Activated naive CD4-positive, alpha-beta T cell (primary cell): ENCODE results near the gene ACAD10.
"Not testable (repeated sequence)": the region's sequence is repeated elsewhere in the genome, so short reads cannot be mapped to it uniquely, and the experiment has no call there.

Experiments
- DNase-seq, 4 experiments: peaks; one replicate each; lab custom pipeline; 2025; lab: John Stamatoyannopoulos, UW

ACAD10 gene

DNA sequence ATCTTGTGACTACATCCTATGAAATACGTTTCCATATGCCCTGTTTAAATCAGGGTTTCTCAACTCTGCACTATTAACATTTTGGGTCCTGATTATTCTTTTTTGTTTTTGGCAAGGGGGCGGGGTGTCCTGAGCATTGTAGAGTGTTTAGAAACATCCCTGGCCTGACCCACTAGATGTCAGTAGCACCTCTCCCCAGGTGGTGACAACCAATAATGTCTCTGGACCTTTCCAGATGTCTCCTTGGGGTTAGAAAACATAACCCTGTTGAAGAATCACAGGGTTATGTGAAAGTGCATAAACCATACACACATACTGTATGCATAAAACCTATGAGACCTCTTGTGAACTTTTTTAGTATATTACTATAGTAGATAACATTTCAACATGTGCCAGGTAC is 1.4 kb downstream of the ACAD10 start:
- DNase-seq: no peak

DNA sequence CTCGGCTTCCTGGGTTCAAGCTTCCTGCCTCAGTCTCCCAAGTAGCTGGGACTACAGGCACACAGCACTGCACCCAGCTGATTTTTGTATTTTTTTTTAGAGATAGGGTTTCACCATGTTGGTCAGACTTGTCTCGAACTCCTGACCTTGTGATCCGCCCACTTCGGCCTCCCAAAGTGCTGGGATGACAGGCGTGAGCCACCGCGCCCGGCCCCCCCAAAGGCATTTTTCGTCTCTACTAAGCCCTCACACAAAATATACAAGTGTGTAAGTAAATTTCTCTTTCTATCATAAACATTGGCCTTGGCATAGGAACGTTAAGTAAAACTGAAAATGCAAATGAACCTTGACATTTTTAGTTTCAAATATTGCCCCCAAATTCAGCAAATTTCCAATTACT is 2.1 kb downstream of the ACAD10 start:
- DNase-seq: no peak

DNA sequence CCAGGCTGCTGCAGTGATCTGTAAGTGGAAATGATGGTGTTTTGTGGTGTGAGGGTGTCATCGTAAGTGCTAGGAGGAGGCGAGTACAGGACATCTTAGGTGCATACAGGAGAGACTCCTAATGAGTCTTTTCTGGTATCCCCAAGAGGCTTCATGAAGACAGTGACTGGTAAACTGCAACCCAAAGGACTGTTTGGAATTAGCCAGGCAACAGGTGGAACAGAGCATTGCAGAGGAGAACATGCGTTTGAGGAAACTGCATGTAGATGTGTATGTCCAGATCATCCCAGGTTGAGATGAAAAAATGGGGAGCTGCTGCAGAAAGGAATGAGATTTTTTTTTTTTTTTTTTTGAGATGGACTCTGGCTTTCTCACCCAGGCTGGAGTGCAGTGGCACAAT is 5.4 kb downstream of the ACAD10 start:
- no peak for DNase-seq

DNA sequence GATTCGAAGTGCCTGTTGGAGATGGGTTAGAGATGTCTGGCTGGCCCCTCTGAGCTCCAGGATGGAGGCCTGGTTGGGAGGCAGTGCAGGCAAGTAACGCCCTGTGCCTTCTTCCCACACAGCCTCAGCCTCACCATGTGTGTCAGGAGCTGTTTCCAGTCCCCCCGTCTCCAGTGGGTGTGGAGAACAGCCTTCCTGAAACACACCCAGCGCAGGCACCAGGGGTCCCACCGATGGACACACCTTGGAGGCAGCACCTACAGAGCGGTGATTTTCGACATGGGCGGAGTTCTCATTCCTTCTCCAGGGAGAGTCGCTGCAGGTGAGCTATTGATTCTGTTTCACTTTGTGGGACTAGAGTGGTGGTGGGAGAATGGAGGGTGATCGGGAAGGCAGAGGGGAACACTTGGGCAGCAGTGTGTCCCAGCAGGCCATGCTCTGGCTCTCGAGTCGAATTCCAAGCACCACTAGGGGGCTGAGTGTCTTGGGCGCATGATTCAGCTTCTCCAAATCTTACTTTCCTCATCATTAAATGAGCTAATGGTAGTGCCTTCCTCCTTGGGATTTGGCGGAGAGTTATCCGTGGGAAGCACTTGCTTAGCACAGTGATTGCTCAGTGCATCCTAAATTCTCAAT is 6.8 kb downstream of the ACAD10 start:
- no peak for DNase-seq

DNA sequence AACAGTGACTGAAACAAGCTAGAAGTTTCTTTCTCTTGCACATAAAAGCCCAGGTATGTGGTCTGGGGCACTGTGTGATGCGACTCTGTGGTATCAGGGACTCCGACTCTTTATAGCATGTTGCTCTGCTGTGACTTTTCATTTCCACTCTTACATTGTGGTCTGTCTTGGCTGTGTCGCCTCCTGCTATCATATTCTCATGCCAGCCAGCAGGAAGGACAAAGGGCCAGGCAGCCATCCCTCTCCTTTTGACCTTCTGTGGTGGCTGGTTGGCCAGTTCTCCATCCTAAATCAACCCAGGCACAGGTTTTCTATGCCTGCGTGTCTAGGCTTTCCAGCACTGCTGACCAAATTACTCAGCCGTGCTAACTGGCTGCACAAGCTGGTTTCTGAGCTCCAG is 8.0 kb downstream of the ACAD10 start:
- DNase-seq: no peak

DNA sequence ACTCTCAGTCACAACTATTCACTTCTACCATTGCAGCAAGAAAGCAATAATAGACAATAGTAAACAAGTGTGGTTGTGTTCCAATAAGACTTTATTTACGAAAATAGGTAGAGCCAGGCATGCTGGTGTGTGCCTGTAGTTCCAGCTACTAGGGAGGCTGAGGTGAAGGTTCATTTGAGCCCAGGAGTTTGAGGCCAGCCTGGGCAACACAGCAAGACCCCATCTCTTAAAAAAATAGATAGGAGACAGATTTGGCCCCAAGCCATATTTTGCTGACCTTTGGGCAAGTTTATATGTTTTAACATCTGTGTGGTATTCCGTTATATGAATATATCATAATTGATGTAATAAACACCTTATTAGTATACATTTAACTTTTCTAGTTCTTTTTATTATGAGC is 14.1 kb downstream of the ACAD10 start:
- DNase-seq: no peak

DNA sequence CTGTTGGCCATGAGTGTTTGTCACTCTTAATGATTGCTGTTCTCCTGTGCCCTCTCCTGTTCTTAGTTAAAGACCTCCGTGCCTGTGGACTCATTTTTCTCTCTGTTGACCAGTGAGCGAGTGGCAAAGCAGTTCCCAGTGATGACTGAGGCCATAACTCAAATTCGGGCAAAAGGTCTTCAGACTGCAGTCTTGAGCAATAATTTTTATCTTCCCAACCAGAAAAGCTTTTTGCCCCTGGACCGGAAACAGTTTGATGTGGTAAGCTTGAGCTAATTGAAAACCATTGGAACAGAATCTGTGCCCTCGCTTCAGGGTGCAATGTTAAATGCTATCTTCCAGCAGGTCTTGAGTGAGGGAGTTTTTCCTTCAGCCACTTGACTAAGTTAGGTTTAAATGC is 19.8 kb downstream of the ACAD10 start:
- no peak for DNase-seq

DNA sequence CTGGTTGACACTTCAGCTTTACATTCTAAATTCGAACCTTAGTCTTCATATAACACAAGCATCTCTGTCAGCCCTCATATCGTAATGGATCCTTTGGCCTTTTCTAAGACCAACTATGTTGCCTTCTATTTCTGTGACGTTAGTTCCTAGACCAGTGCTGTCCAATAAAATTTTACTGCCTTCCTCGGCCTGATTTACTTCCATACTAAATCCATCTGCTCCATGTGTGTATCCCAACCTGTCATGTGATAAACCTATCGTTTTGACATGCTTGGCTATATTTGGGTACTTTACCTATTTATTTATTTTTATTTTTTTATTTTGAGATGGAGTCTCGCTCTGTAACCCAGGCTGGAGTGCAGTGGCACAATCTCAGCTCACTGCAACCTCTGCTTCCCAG is 20.3 kb downstream of the ACAD10 start:
- no peak for DNase-seq

DNA sequence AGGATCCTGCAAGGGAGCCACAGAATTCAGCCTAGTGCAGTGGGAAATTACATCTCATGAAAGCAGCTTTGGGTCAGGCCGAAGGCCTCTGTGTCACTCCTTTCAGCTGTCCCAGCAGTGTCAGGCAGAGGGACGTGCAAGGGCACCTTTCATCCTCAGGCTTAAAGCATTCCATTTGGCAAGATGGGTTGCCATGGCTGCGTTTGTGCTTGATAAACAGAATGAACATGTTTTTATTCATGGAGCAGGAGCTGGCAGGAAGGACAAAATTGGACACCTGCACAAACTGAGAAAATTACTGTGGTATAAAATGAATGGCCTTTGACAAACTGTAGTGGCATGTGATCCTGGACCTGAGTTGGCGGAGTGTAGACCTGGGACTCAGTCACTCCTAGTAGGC is 29.4 kb downstream of the ACAD10 start:
- no peak for DNase-seq

DNA sequence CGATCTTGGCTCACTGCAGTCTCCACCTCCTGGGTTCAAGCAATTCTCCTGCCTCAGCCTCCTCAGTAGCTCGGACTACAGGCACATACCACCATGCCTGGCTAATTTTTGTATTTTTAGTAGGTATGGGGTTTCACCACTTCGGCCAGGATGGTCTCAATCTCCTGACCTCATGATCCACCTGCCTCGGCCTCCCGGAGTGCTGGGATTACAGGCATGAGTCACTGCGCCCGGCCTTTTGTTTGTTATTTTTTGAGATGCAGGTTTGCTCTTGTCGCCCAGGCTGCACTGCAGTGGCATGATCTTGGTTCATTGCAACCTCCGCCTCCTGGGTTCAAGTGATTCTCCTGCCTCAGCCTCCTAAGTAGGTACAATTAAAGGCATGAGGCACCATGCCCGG is 33.5 kb downstream of the ACAD10 start:
- DNase-seq: not testable (repeated sequence)

DNA sequence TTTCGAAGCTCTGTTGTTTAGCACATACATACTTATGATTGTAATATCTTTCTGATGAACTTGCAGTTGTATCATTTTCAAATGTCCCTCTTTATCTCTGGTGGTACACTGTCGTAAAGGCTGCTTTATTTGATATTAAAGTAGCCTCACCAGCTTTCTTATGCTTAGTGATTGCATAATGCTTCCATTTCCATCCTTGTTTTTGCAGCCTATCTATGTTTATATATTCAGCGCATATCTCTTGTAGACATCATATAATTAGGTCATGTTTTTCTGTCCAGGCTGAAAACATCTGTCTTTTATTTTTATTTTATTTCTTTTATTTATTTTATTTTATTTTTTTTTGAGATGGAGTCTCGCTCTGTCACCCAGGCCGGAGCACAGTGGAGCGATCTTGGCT is 34.6 kb downstream of the ACAD10 start:
- no peak for DNase-seq

DNA sequence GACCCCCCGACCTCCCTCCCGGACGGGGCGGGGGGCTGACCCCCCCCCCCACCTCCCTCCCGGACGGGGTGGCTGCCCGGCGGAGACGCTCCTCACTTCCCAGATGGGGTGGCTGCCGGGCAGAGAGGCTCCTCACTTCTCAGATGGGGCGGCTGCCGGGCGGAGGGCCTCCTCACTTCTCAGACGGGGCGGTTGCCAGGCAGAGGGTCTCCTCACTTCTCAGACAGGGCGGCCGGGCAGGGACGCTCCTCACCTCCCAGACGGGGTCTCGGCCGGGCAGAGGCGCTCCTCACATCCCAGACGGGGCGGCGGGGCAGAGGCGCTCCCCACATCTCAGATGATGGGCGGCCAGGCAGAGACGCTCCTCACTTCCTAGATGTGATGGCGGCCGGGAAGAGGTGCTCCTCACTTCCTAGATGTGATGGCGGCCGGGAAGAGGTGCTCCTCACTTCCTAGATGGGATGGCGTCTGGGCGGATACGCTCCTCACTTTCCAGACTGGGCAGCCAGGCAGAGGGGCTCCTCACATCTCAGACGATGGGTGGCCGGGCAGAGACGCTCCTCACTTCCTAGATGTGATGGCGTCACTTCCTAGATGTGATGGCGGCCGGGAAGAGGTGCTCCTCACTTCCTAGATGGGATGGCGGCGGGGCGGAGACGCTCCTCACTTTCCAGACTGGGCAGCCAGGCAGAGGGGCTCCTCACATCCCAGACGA is 38.0 kb downstream of the ACAD10 start:
- not testable (repeated sequence) for DNase-seq

DNA sequence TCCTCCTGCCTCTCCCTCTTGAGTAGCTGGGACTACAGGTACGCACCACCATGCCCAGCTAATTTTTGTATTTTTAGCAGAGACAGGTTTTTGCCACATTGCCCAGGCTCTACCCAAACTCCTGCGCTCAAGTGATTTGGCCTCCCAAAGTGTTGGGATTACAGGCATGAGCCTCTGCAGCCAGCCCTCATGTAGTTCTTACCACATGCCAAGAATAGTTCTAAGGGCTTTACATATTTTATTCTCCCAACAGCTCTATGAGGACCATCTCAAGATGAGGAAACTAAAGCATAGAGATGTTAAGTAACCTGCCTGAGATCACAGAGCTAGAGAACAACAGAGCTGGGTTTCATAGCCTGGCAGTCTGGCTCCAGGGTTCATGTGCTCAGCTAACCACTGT is 42.9 kb downstream of the ACAD10 start:
- no peak for DNase-seq

DNA sequence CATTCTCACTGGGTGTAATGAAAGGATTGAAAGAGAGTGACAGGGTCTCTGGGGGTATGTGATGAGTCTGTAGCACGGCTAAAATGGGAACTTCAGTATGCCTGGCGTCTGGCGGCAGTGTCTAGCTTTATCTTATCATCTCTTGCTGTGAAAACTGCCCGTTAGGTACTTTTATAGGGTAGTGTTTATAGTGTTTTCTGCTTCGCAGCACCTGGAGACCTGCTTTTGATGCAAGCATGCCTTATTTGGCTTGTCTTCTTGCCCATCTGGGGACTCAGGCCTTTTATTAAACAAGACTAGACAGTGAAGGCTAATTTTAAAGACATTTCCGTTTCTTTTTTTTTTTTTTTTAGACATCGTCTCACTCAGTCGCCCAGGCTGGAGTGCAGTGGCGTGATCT is 44.6 kb downstream of the ACAD10 start:
- no peak for DNase-seq

DNA sequence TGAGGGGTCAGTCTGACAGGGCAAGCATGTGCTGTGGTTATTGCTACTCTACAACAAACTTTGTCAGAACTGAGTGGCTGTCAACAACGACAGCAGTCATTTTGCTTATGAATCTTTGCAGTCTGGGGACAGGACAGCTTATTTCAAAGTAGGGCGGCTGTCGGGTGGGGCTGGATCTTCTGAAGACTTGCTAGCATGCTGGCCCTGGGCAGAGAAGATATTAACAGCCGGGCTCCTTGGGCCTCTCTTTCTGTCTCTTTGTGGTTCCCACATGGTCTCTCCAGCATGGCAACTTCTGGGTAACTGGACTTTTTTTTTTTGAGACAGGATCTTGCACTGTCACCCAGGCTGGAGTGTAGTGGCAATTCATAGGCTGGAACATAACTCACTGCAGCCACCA is 46.9 kb downstream of the ACAD10 start:
- no peak for DNase-seq

DNA sequence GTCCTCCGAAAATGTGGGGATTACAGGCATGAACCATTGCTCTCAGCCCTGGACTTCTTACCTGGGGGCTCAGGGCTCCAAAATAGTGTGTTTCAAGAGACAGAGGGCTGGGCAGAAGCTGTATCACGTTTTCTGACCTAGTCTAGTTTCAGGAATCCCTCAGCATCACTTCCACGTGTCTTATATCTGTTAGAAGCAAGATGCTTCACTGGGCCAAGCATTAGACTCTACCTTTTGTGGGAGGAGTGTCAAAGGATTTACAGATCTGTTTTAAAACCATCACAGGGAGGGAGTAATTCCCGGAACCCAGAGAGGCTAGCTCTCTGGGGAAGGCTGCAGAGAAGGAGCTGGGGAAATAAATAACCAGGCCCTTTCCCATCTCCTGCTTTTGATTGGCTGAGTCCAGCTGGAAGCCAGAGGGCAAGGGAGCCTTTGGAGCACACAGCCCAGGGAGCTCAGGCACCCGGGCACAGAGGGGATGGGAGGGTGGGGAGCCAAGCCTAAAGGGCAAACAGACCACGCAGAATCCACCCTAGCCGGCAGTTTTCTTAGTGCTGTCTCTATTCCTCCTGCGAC is 47.6 kb downstream of the ACAD10 start:
- no peak for DNase-seq

DNA sequence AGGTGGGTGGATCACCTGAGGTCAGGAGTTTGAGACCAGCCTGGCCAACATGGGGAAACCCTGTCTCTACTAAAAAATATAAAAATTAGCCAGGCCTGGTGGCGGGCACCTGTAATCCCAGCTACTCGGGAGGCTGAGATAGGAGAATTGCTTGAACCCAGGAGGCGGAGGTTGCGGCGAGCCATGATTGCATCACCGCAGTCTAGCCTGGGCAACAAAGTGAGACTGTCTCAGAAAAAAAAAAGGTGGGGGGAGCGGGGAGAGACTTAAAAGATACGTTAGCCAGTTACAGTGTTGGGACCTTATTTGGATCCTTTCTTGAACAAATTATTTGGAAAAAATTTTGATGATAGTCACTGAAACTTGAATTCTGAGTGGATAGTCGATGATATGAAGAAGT is 53.7 kb downstream of the ACAD10 start:
- not testable (repeated sequence) for DNase-seq

DNA sequence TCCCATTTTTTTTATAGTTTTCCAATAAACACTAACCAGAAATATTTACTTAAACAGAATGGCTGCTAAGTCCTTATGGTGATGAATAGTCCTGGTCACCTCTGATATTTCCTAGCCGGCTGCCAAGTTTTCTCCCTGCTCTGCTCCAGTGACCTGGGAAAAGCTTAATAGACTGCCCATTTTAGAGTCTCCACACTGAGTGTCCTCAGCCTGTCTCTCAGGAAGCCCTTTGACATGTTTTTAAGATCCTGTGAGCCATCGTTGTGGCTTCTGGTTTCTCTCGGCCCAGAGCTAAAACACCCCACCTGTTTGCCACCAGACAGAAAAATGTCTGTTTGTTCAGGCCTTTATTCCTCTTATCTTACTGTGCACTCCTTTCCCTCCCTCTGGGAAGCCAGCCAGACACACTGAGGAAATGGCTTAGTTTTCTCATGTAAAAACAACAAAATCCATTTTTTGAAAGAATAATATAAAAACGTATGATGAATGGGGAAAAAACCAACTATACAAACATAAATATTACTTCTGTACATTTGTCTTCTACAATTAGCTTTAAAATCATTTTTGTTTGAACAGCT is 55.5 kb downstream of the ACAD10 start:
- DNase-seq: no peak

DNA sequence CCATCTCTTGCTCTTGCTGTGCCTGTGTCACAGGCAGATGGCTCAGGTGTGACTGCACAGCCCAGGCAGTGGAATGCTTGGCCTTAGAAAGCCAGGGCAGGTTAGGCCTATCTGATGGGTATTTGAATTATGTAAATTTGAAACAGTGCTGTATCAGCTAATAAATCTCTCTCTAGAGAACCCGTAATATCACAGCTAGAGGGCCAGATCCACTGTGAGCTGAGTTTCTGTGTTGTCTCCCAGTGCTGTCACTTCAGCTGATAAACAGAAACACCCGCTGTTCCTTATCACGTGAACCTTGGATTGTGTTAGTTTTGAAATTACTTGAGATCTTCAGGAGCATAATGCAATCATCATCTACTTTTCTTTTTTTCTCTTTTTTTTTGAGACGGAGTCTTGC is 59.4 kb downstream of the ACAD10 start:
- DNase-seq: no peak

DNA sequence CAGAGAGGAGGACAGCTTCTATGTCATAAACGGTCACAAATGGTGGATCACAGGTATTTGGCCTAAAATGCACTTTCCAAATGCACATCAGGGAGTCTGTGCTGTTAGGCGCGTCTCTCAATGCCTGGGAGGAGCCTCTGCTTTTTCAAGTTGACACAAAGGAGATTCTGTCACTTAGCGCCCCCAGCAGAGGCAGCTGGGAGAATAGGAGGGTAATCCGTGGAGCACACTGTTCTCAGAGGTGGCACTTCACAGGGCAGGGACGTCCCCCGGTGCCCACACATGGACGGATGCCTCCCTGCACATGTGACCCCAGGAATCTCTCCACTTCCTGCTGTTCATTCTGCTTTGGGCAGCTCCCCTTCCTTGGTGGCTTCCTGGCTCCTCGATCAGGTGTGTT is 61.5 kb downstream of the ACAD10 start:
- DNase-seq: no peak

DNA sequence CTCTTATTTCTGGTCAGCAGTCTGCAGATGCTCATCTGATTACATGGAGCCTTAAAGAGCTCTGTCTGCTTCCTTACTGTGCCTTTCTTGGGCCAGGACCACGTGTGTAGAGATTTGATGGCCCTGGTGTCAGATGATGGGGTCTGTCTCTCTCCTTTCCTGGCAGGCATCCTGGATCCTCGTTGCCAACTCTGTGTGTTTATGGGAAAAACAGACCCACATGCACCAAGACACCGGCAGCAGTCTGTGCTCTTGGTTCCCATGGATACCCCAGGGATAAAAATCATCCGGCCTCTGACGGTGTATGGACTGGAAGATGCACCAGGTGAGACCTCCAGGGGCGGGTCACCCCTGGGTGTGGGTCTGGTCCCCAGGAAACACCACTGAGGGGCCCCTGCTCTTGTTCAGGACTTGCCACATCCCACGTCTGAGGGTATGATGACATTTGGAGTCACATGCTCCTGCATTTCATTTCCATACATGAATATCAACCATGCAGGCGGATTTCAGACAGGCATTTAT is 62.4 kb downstream of the ACAD10 start:
- no peak for DNase-seq

DNA sequence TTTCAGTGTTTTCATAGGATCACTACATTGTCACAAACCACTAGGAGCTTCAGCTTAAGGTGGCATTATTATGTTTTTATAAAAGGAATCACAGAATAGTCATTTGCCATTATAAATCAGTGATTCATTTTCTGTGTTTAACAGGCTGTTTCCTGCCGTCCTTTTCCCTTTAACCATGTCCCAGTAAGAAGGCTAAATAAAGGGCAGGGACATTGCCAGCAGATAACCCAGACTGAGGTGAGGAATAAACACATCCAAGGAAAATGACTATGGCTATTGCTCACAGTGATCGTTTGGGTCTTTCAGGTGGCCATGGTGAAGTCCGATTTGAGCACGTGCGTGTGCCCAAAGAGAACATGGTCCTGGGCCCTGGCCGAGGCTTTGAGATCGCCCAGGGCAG is 63.0 kb downstream of the ACAD10 start:
- DNase-seq: no peak

DNA sequence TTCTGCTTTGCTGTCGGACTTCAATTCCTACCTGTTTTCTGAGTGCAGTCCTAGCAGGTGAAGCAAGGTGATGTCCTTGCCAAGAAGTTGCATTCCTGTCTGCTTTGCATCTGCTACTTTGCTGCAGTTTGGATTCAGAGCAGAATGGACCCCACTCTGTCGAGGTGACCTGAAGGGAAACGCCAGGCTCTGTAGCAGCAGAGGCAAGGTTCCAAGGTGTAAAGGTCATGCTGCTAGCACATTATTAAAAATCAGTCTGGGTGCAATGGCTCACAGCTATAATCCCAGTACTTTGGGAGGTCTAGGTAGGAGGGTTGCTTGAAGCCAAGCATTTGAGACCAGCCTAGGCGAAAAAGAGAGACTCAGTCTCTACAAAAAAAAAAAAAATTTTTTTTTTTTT is 63.5 kb downstream of the ACAD10 start:
- no peak for DNase-seq
